ENCODE results near the gene LAMTOR5.

GRCh38 chr1:110356379-110356778 is 51.1 kb downstream of the LAMTOR5 start:
- no peak for TF ChIP-seq CTCF (conservative IDR thresholded peaks at IDR 0.05; ENCODE audit: low read depth, low read length)
- no peak for TF ChIP-seq EZH2 (IDR thresholded peaks at IDR 0.05; ENCODE audit: borderline replicate concordance, low read depth, low read length, poor library complexity, severe bottlenecking)

Measured in A673 (cell line).